Measurements from ENCODE around the gene EDC4.
"Not testable (repeated sequence)": the region's sequence is repeated elsewhere in the genome, so short reads cannot be mapped to it uniquely, and the experiment has no call there.

The EDC4 gene

GRCh38 chr16:67853670-67854069 lies 19.2 kb upstream of the EDC4 start:
- no peak for DNase-seq

GRCh38 chr16:67855789-67856188 lies 17.1 kb upstream of the EDC4 start:
- DNase-seq: no peak

- no peak for DNase-seq
These were observed 15.8 kb upstream of the EDC4 start for GRCh38 chr16:67856927-67857546.

- DNase-seq: no peak
These were observed 15.2 kb upstream of the EDC4 start for GRCh38 chr16:67857547-67858233.

- no peak for DNase-seq
These were observed 14.4 kb upstream of the EDC4 start for GRCh38 chr16:67858500-67858899.

GRCh38 chr16:67860589-67861398 lies 12.1 kb upstream of the EDC4 start:
- DNase-seq: no peak

- DNase-seq: no peak
These were observed 11.0 kb upstream of the EDC4 start for GRCh38 chr16:67861877-67862276.

GRCh38 chr16:67862623-67863583 lies 9.9 kb upstream of the EDC4 start:
- DNase-seq: no peak

GRCh38 chr16:67864044-67864443 lies 8.8 kb upstream of the EDC4 start:
- DNase-seq: not testable (repeated sequence)

- DNase-seq: no peak
These were observed 8.3 kb upstream of the EDC4 start for GRCh38 chr16:67864594-67864993.

GRCh38 chr16:67865318-67865717 lies 7.5 kb upstream of the EDC4 start:
- DNase-seq: no peak

- DNase-seq: no peak
These were observed 4.6 kb upstream of the EDC4 start for GRCh38 chr16:67868290-67868689.

GRCh38 chr16:67869653-67870052 lies 3.2 kb upstream of the EDC4 start:
- DNase-seq: no peak

GRCh38 chr16:67871256-67871655 lies 1.6 kb upstream of the EDC4 start:
- DNase-seq: no peak

- DNase-seq: no peak
These were observed 671 bp upstream of the EDC4 start for GRCh38 chr16:67872131-67872630.

GRCh38 chr16:67873435-67874370 lies 851 bp downstream of the EDC4 start:
- no peak for DNase-seq

- DNase-seq: no peak
These were observed 1.5 kb downstream of the EDC4 start for GRCh38 chr16:67874372-67874771.

GRCh38 chr16:67877064-67877463 lies 4.2 kb downstream of the EDC4 start:
- DNase-seq: no peak

GRCh38 chr16:67878232-67878631 lies 5.4 kb downstream of the EDC4 start:
- DNase-seq: no peak

GRCh38 chr16:67878846-67879245 lies 6.0 kb downstream of the EDC4 start:
- no peak for DNase-seq

- DNase-seq: no peak
These were observed 6.6 kb downstream of the EDC4 start for GRCh38 chr16:67879462-67879861.
